Sigmoid colon (tissue), 3 donors: ENCODE results near the gene MLIP.

ENCODE experiments used
- POLR2A ChIP-seq, 2 donors: fragments of 450-650 bp; IDR thresholded peaks; one replicate each; pipeline ENCODE4 v1.6.1; 2016; ENCODE audit warnings: antibody characterized with exemption in 2 of 2, mild to moderate bottlenecking in 2 of 2, moderate library complexity in 2 of 2
- TF ChIP-seq, protein P1 (sequence below), 4 experiments: fragments of 450-650 bp in 3 of 4; fragments of 200-600 bp in 1 of 4; IDR thresholded peaks; one replicate each; pipeline ENCODE4 v1.5.1; 2016 to 2019; ENCODE audit warnings: antibody characterized with exemption in 4 of 4, mild to moderate bottlenecking in 3 of 4, moderate library complexity in 2 of 4

DNA sequence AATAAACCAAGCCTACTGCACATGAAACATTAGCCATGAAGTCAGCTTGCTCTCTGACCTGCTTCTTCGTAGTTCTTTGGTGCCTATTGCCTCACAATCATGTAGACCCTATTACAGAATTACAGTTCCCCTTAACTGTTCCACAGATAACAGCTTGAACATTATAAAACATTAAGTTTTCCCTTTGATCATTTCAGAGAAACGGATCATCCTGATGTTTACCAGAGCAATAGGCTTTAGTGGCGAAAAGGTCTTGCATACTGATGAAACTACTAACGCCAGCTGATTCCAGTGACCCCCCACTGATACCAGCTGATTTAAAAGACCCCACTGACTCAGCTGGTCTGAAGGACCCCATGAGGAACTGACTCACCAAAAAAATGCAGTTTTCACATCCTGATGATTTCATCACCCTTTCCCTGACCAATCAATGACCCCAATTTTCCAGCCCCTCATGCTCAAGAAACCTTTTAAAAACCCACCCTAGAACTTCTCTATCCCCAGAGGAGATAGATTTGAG is 39.4 kb upstream of the MLIP start:
- TF ChIP-seq POLR2A (IDR thresholded peaks at IDR 0.05), result no peak
- TF ChIP-seq, protein P1, sequence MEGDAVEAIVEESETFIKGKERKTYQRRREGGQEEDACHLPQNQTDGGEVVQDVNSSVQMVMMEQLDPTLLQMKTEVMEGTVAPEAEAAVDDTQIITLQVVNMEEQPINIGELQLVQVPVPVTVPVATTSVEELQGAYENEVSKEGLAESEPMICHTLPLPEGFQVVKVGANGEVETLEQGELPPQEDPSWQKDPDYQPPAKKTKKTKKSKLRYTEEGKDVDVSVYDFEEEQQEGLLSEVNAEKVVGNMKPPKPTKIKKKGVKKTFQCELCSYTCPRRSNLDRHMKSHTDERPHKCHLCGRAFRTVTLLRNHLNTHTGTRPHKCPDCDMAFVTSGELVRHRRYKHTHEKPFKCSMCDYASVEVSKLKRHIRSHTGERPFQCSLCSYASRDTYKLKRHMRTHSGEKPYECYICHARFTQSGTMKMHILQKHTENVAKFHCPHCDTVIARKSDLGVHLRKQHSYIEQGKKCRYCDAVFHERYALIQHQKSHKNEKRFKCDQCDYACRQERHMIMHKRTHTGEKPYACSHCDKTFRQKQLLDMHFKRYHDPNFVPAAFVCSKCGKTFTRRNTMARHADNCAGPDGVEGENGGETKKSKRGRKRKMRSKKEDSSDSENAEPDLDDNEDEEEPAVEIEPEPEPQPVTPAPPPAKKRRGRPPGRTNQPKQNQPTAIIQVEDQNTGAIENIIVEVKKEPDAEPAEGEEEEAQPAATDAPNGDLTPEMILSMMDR (IDR thresholded peaks at IDR 0.05), result no peak
